Loucy (cell line): ENCODE data around the gene TMEM59L.

Experiments used
- CTCF ChIP-seq: fragments of 200-600 bp; sonication (generic); conservative IDR thresholded peaks from 2 replicates; pipeline ENCODE4 v1.5.1; 2014; ENCODE audit warnings: mild to moderate bottlenecking, antibody characterized with exemption, low read length
- EZH2phosphoT487 ChIP-seq: fragments of 200-600 bp; IDR thresholded peaks from 2 replicates; pipeline ENCODE4 v1.6.1; 2018; ENCODE audit warnings: antibody characterized with exemption, mild to moderate bottlenecking, moderate library complexity, borderline replicate concordance

GRCh38 chr19:18613589-18614234 is 1.0 kb downstream of the TMEM59L start:
- TF ChIP-seq CTCF (no peak), EZH2phosphoT487 (no peak)
